Pons (tissue), 1 donor: ENCODE data around the gene S100Z.
A peak's percentile ranks its signal among the peaks of the same experiment; 100 is the strongest.
"Not testable (repeated sequence)": the region's sequence is repeated elsewhere in the genome, so short reads cannot be mapped to it uniquely, and the experiment has no call there.

Experiments
- DNase-seq: peaks from one replicate; pipeline ENCODE4 v3.0.0-alpha.2; 2016; ENCODE audit warnings: low spot score

The S100Z gene

GRCh38 chr5:76874088-76874581 is 24.3 kb downstream of the S100Z start:
- no peak for DNase-seq

DNA sequence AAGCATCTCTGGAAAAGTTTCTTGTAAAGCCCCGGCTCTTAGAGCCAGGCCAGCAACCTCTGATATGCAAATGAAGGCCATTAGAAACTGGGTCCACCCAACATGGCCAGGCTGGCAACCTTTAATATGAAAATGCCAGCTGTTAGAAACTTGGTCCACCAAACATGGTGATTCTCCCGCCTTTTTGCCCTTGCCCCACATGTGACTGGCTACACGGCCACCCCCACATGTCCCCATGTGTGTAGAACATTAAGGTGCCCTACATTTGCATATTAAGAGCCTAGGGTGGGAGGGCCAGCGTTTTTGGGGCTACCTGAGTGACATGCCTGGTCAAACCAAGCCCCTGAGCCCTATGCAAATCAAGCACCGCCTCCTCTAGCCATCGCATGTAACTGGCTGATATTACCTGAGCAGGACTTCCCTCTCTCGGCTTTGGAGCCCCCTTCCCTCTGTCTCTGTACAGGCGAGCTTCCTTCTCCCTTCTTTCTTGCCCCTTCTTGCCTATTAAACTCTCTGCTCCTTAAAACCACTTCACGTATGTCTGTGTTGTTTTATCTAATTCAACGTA is 39.0 kb downstream of the S100Z start:
- no peak for DNase-seq

DNA sequence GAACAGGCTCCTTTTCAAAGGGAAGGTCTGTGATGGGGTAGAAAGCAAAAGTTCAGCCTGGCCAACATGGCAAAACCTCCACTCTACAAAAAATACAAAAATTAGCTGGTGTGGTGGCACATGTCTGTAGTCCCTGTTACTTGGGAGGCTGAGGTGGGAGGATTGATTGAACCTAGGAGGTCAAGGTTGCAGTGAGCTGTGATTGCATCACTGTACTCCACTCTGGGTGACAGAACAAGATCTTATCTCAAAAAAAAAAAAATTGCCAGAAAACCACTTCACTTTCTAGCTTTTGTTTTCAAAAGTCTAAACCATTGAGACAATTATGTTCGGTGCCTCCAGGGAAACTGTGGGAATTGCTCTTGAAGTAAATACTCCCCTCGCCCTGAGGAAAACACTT is 43.5 kb downstream of the S100Z start:
- no peak for DNase-seq

DNA sequence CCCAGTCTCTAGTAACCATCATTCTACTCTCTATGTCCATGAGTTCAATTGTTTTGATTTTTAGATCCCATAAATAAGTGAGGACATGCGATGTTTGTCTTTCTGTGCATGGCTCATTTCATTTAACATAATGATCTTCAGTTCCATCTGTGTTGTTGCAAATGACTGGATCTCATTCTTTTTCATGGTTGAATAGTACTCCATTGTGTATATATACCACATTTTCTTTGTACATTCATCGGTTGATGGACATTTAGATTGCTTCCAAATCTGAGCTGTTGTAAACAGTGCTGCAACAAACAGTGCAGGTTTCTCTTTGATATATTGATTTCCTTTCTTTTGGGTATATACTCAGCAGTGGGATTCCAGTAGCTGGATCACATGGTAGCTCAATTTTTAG is 46.4 kb downstream of the S100Z start:
- no peak for DNase-seq

GRCh38 chr5:76901522-76901921 is 51.7 kb downstream of the S100Z start:
- DNase-seq: no peak

- no peak for DNase-seq
Measured at GRCh38 chr5:76908166-76908565, 58.4 kb downstream of the S100Z start.

GRCh38 chr5:76910344-76910933 is 60.6 kb downstream of the S100Z start:
- not testable (repeated sequence) for DNase-seq

DNA sequence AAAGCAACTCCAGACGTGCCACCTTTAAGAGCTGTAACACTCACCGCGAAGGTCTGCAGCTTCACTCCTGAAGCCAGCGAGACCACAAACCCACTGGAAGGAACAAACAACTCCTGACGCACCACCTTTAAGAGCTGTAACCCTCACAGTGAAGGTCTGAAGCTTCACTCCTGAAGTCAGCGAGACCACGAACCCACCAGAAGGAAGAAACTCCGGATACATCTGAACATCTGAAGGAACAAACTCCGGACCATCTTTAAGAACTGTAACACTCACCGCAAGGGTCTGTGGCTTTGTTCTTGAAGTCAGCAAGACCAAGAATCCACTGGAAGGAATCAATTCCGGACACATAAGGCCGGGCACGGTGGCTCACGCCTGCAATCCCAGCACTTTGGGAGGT is 64.9 kb downstream of the S100Z start:
- DNase-seq: not testable (repeated sequence)

GRCh38 chr5:76918539-76918938 is 68.7 kb downstream of the S100Z start:
- DNase-seq: no peak

DNA sequence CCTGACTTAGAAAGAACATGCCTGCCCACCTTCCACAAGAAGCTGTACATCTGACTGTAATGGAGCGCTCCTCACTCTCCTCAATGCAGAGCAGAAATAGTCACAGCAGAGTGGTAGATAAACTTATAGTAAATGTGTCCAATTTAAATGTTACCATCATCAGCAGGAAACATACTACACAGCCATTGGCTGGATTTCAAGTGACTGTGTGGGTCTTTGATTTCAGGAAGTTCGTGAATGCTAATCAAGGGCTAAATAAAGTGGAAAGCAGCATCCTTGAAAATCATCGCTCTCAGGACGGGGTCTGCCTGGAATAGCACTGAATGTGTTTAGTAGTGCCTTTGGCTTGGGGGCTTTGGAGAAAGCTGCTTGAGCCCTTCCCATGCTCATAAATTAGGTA is 70.7 kb downstream of the S100Z start:
- no peak for DNase-seq

DNA sequence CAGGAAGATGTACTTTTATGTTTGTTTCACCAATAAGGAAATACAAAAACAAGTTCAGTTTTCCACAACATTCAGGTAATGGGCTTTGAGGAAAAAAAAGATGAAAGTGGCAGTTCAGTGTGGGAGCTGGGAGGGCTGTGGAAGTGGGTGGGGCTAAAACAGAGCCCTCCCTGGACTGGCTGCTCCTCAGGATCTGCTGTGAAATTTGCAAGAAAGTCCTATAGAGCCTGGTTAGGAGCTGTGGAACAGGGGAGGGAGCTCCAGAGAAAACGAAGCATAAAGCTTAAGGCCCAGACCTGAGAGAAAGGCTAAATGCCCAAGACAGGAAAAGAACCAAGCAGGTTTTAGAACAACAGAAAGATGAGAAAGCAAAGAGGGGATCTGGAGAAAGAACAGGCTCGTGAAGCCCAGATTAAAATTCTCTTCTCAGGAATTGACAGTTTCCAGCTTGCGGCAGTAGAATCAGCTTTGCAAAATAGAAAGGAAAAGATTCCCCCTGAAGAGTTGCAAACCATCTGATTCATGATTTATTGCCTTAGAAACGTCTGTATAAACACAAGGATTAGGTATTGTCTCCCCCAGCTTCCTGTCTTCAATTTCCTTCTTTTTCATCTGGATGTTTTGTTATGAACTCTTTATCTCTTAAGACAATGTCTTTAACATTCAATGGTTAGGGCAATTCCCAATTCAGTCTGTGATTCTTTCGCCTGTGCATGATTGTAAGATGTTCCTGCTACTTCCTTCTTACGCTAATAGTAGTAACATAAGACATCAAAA is 76.7 kb downstream of the S100Z start:
- DNase-seq: peak; percentile 6

- peak; percentile 92 for DNase-seq
Measured at GRCh38 chr5:76927961-76928360, 78.1 kb downstream of the S100Z start.

GRCh38 chr5:76930083-76930482 is 80.3 kb downstream of the S100Z start:
- DNase-seq: peak; percentile 13

GRCh38 chr5:76938177-76938576 is 88.4 kb downstream of the S100Z start:
- no peak for DNase-seq

GRCh38 chr5:76941000-76941399 is 91.2 kb downstream of the S100Z start:
- DNase-seq: no peak

DNA sequence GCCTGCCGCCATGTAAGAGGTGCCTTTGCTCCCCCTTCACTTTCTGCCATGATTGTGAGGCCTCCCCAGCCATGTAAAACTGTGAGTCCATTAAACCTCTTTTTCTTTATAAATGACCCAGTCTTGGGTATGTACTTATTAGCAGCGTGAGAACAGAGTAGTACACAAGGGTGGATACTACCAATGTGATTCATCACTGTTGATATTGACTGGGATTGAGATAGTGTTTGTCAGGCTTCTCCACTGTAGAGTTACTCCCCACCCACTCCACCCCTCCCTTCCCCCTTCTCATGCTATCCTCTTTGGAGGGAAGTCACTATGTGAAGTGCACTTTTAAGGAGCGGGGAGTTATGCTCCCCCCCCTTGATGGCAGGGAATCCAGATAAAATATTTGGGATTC is 91.6 kb downstream of the S100Z start:
- no peak for DNase-seq

GRCh38 chr5:76942581-76942980 is 92.8 kb downstream of the S100Z start:
- peak; percentile 53 for DNase-seq

GRCh38 chr5:76943006-76943405 is 93.2 kb downstream of the S100Z start:
- DNase-seq: no peak

DNA sequence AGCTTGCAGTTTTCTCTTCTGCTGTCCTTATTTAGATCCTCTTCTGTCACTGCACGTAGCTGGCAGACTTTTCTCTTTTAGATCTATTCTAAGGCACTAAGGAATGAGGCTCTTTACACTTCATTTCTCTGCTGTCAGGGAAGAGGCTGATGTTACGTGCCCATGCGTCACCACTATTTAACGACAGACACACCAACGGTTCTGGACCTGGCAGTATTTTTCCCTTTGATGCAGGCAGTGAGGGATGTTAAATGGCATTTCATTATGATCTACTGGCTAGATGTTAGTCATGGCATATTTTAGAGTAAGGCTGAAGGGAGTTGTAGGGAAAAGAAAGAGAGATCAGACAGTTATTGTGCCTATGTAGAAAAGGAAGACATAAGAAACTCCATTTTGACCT is 94.8 kb downstream of the S100Z start:
- no peak for DNase-seq

DNA sequence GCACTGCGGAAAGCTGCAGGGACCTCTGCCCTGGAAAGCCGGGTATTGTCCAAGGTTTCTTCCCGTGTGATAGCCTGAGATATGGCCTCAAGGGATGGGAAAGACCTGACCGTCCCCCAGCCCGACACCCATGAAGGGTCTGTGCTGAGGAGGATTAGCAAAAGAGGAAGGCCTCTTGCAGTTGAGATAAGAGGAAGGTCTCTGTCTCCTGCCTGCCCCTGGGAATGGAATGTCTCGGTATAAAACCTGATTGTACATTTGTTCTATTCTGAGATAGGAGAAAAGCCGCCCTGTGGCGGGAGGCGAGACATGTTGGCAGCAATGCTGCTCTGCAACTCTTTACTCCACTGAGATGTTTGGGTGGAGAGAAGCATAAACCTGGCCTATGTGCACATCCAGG is 95.4 kb downstream of the S100Z start:
- not testable (repeated sequence) for DNase-seq

- no peak for DNase-seq
Measured at GRCh38 chr5:76946090-76946489, 96.3 kb downstream of the S100Z start.

DNA sequence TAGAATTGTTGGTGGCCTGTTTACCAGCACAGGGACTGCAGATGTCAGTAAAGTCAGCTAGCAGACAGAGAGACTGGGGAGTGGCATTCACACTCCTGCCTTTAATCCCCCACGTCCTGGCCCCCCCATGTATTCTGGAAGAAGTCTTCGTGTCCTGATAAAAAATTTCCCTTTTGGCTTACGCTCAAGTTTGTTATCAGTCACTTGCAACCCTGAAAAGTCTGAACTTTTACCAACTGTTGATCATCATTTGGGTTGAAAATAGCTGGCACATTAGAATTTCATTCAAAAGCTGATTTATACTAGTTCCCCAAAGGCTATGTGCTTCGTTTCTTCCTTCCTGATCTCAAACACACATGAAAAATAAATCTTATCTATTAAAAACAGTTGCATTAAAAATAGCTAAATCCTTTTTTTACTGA is 97.3 kb downstream of the S100Z start:
- no peak for DNase-seq

GRCh38 chr5:76952795-76953536 is 103.2 kb downstream of the S100Z start, which contains the start of gene CRHBP:
Gene CRHBP, plus strand, starts transcription at chr5:76953045. Its CDS starts 90 bp downstream, at chr5:76953135.
- DNase-seq: no peak
